Neural crest cell (in vitro differentiated cells): ENCODE data around the gene SH3GL3. TPM values are rescaled to one million over a fixed set of nuclear protein-coding genes. Genes with fewer than 3 reads are reported as not detected.

Source experiments
- DNase-seq: peaks from one replicate; pipeline ENCODE4 v3.0.0; 2021; ENCODE audit warnings: low read depth, mixed read lengths, low spot score
- H3K27ac Mint-ChIP-seq: one replicate; pipeline ENCODE4 v1.8.0; 2021; ENCODE audit warnings: mild to moderate bottlenecking, mixed read lengths; ENCODE audit not compliant: unreplicated experiment
- H3K27me3 Mint-ChIP-seq: 2 replicates; pipeline ENCODE4 v1.8.0; 2021; ENCODE audit warnings: low read depth, mild to moderate bottlenecking, mixed read lengths
- H3K36me3 Mint-ChIP-seq: 2 replicates; pipeline ENCODE4 v1.8.0; 2021; ENCODE audit warnings: low read depth, mild to moderate bottlenecking, mixed read lengths
- H3K4me1 Mint-ChIP-seq: 2 replicates; pipeline ENCODE4 v1.8.0; 2021; ENCODE audit warnings: mixed read lengths
- H3K4me3 Mint-ChIP-seq: one replicate; pipeline ENCODE4 v1.8.0; 2021; ENCODE audit warnings: mild to moderate bottlenecking, mixed read lengths
- H3K9me3 Mint-ChIP-seq: 2 replicates; pipeline ENCODE4 v1.8.0; 2021; ENCODE audit warnings: mixed read lengths
- CTCF ChIP-seq: fragments of 200-600 bp; sonication (generic); conservative IDR thresholded peaks from 2 replicates; pipeline ENCODE4 v1.5.0; 2021; ENCODE audit warnings: antibody characterized with exemption, mild to moderate bottlenecking
- total RNA-seq: library from RNA; stranded (reverse); gene quantifications from 2 replicates; pipeline ENCODE4 v1.2.1, GENCODE V29; 2021

SH3GL3 gene
- total RNA-seq, 1 donor from 2014 or later: 1.4 TPM

- Mint-ChIP-seq H3K27me3 (no peaks in the 10 kb centered on the region), H3K9me3 (peaks cover 3% of the 10 kb centered on the region), H3K36me3 (no peaks in the 10 kb centered on the region), H3K4me1 (no peaks in the 10 kb centered on the region), H3K4me3 (no peak overlapping the region), H3K27ac (no peak overlapping the region)
- TF ChIP-seq CTCF: no peak
- DNase-seq: no peak
Measured at GRCh38 chr15:83477172-83477807, 30.1 kb downstream of the SH3GL3 start.

- Mint-ChIP-seq H3K27ac (no peak overlapping the region), H3K4me1 (no peaks in the 10 kb centered on the region)
Measured at GRCh38 chr15:83477808-83478537, 30.8 kb downstream of the SH3GL3 start.

GRCh38 chr15:83483612-83484011 is 36.5 kb downstream of the SH3GL3 start:
- DNase-seq: no peak
- Mint-ChIP-seq H3K9me3 (peaks cover 13% of the 10 kb centered on the region), H3K36me3 (peaks cover 9% of the 10 kb centered on the region), H3K27me3 (no peaks in the 10 kb centered on the region), H3K4me3 (no peak overlapping the region), H3K4me1 (no peaks in the 10 kb centered on the region), H3K27ac (no peak overlapping the region)
- no peak for TF ChIP-seq CTCF

More at GRCh38 chr15:83477808-83478537, 30.8 kb downstream of the SH3GL3 start:
- H3K4me3 Mint-ChIP-seq: no peak overlapping the region
- DNase-seq: no peak
- no peak for TF ChIP-seq CTCF
- no peaks in the 10 kb centered on the region for H3K36me3 Mint-ChIP-seq
- no peaks in the 10 kb centered on the region for H3K27me3 Mint-ChIP-seq
- no peaks in the 10 kb centered on the region for H3K9me3 Mint-ChIP-seq

GRCh38 chr15:83484636-83485035 is 37.5 kb downstream of the SH3GL3 start:
- Mint-ChIP-seq H3K4me1 (no peaks in the 10 kb centered on the region), H3K9me3 (peaks cover 13% of the 10 kb centered on the region), H3K27ac (no peak overlapping the region), H3K27me3 (peaks cover 3% of the 10 kb centered on the region), H3K4me3 (no peak overlapping the region), H3K36me3 (peaks cover 9% of the 10 kb centered on the region)
- no peak for TF ChIP-seq CTCF
- DNase-seq: no peak

- no peak for DNase-seq
- peaks cover 13% of the 10 kb centered on the region for H3K9me3 Mint-ChIP-seq
- H3K4me1 Mint-ChIP-seq: no peaks in the 10 kb centered on the region
- peaks cover 3% of the 10 kb centered on the region for H3K27me3 Mint-ChIP-seq
- no peak overlapping the region for H3K4me3 Mint-ChIP-seq
- no peak for TF ChIP-seq CTCF
- no peak overlapping the region for H3K27ac Mint-ChIP-seq
- peaks cover 9% of the 10 kb centered on the region for H3K36me3 Mint-ChIP-seq
Measured at GRCh38 chr15:83486363-83486762, 39.2 kb downstream of the SH3GL3 start.
